ENCODE data around the gene ZC3H6.
A peak's percentile ranks its signal among the peaks of the same experiment; 100 is the strongest.
"Not testable (repeated sequence)": the region's sequence is repeated elsewhere in the genome, so short reads cannot be mapped to it uniquely, and the experiment has no call there.

The ZC3H6 gene

DNA sequence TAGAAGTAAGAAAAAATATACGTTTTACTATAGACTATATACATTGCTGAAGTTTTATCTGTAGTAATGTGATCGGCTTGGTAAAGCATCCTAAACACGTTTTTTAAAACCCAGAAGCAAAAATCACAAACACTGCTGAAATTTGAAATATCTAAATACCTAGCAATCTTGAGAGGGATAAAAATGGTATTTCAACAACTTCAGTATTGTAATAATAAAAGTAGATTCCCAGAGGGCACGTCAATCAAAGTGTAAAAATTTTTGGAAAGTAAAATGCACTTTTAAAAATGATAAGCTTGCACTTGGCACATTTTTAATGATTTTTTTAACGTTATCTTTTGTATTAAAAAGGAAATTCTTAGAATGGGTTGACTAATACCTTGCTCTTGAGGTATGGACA lies 1.6 kb downstream of the ZC3H6 start:
- DNase-seq: no peak

DNA sequence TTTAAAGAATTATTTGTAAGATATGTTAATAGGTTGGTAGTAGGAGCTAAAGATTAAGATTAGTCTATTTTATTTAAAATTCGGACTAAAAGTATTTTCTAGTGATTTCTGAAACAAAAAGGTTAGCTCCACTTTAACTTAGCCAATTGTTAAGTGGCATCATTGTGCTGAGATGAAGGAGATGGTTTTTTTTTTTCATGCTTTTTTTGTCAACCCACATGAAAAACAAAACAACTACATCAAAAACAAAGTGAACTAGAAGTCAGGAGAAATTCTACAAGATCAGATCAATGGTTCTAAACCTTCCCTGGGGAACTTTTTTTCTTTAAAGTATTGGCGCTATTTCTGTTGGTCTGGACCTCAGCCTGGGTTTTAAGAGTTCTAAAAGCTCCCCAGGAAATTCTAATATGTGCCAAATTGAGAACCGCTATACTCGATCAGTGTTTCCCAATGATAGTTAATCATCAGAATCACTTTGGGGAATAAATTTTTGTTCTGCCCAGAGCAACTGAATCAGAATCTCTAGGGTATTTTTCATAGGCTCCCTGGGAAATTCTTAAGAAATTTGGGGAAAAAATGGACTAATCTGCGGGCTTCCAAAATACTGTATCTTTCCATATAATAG lies 2.3 kb downstream of the ZC3H6 start:
- no peak for DNase-seq

DNA sequence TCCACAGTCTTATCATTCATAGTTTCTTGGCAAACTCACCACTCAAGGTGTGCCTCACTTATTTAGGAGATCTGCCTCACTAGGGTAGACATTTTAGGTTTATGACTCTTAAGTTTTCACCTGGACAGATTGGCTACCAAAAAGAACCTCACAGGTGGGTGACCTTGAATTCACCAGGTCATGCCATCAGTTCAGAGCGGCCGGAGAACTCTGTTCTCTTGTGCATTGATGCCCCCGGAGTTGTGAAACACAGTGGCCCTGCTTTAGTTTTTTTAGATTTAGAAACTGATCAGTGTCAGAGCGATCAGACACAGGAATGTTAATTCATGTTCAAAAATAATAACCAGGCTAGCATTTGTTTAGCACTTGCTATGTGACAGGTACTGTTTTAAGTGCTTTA lies 6.7 kb downstream of the ZC3H6 start:
- DNase-seq: not testable (repeated sequence)

DNA sequence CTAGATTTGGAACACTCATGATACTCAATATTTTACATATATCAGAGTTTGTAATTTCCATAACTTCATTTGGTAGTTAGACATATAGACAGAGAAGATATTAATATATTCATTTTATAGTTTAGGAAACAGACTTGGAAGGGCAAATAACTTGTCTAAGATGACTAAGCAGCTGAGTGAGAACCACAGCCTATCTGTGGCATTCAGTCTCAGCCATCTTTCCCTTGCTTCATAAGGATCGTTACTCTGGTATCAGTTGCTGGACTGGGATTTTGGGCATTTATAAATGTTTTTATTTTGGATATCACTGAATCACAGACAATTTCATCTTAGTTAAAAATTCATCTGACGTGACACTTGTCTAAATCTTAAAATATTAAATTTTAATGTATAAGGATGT lies 8.1 kb downstream of the ZC3H6 start:
- not testable (repeated sequence) for DNase-seq

DNA sequence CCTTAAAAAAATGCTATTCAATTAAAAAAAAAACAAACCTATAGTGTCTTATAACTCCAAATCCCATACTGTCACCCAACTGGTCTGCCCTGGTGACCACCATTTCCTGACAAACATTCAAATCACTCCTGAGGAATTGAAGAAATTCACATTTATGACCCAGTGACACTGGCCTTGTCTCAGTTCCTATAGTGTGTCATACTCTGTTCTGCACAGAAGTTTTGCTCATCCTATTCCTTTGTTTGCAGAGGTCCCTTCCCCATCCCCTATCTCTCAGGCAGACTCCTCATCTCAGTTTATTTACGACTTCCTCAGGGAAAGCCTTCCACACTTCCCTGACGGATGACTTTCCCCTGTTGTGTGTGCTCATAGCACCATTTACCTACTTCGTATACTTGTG lies 14.7 kb downstream of the ZC3H6 start:
- no peak for DNase-seq

DNA sequence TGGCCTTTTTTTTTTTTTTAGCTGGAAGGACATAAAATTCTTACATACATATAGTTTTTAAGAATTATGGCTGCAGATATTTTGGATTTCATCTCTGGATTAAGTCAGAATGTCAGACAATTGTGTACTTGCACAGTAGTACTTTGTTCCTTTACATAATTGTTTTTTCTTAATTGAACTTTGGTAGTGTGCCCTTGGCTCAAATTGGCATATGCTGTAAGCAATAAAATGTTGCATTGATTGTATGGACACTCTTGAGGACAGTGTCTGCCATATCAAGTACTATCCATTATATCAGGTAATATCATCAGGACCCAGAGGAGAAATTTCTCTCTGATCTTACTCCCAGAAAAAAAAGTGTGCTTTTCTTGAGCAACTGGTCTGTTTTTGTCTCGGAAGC lies 15.3 kb downstream of the ZC3H6 start:
- no peak for DNase-seq

DNA sequence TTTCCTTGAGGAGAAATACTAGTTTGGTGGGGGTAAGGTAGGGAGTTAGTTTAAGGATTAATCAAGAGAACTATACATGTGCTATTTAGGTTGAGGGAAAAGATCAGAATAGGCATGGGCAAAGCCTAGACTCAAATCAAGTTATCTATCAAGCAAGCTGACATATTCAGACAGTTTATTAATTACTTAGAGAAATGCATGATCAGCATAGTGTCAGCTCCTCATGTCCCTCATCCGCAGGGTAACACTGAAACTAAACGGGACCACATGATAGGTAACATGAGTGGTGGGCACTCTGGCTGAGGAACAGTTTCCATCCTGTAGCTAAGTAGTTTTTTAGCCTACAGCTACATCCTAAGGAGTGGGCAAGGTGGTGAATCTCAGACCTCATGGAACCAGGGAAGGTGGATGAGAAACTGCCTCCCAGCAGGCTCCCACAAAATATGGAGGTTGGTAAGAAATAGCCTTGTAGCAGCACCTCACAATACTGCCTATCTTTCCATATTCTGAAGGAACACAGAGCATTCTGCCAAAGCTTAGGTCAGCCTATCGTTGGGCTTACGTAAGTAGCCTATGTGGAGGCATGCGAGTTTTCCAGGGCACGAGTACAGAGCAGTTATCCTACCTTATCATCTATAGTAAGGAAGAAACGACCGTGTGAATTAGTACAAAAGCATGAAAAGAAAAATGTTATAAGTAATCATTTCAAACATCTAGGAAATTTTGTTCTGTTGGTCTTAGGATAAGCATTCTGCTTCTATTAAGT lies 18.4 kb downstream of the ZC3H6 start:
- DNase-seq: no peak

DNA sequence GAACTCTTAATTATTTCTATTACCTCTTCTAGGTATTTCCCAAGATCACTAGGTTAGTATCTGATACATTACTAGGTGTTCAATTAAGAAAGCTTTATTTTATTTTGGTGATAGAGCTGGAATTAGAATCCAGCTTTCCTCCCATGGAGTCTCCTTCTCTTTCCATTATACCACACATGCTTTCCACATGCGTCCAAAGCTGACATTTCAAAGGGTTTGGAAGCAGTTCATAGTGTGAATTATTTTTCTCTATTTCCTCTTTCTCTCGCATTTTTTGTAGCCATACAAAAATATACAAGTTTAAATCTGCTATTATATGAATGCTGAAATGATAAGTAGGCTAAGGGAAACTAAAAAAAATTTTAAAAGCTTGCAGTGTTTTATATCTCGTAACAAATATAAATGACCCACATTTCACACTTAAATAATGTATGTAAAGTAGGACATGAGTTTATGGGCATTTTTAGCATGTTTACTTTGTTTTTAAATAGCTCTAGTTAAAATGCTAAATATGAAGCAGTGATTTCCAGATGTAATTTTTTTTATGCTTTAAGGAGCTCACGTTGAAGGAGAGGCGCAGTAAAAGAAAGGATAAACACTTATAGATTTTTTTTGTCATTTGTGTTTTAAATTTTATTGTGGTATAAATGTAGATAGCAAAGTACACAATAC lies 20.1 kb downstream of the ZC3H6 start:
- DNase-seq: no peak

DNA sequence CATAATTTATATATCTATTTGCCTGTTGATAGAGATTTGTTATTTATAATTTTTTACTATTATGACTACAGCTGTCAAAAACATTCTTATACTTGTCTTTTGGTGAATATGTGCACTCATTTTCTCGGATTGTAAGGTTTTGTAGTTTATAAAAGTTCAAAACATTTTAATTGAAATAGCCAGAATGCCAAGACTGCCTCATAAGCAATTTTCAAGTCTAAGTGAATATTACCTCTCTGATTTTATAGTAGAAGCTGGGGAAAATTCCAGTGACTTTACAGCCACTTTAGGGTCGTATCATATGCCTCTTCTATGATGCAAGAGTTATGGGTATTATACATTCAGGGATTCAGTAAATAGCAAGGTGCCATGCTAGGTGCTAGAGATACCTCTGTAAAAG lies 21.0 kb downstream of the ZC3H6 start:
- no peak for DNase-seq

DNA sequence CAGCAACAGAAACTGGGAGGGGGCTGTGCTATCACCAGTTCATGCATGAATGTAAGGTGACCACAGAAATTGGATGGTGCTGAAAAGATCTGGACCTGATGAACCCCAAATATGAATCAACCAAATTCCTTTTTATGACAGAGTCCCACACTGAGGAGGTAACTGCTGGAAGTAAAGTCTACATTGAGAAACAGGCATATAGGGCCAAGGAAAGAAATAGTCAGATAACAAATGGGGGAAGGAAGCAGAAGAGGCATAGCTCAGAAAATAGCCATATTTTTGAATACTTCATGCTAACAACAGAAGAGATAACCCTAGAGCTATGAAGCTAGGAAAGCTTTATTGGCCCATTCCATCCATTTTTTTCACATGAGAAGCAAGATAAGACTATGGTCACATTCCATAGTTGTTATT lies 25.8 kb downstream of the ZC3H6 start:
- DNase-seq: peak; percentile 83

DNA sequence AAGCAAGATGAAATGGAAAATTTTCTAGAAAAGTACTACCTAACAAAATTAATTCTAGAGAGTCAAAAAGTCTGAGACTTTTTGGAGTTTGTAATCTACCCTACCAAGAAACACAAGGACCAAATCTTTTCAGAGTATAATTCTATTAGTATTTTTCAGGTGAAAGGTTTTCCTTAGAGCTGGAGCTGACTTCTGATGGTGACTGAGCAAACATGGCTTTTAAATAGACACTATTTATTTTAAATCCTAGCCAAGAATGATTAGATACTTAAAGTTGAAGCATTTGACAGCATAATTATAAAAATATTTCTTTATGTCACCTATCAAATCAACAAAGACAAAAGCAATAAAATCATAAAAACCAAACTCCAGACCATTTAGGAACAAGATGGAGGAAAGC lies 26.6 kb downstream of the ZC3H6 start:
- DNase-seq: no peak

DNA sequence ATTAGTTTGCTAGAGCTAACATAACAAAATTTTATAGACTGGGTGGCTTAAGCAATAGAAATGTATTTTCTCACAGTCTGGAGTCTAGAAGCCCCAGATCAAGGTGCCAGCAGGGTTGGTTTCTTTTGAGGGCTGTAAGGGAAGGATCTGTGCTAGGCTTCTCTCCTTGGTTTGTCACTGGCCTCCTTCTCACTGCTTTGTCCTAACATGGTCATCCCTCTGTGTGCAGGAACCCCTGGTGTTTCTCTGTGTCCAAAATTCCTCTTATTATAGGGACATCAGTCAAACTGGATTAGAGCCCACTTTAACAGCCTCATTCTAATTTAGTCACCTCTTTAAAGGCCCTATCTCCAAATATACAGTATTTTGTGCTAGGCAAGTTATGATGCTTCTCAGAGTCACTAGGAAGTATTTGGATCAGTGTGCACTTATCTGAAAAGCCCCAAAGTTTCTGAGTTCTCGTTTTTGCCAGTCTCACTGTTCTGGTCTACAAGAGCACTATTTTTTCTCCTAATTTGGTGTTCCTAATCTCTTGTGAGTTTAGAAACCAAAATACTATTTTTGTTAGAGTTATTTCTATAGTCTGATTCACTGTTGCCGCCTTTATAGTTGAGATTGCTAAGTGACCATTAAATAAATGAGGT lies 29.0 kb downstream of the ZC3H6 start:
- no peak for DNase-seq

DNA sequence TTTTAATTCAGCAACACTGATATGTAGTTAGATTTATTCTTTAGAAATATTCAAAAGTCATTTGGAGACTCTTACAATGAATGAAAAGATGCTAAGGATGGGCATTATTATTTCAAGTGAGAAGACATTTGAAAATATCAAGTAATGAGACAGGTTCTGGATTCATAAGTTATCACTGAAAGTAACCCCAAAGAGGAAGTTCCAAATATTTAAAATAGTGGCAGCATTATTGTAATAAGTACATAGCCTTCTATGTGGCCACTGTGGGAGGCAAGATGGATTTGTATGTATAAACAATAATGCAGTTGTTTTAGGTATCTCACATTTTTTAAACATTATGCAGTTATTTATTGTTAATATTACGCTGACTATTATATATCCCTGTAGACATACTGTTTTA lies 29.7 kb downstream of the ZC3H6 start:
- no peak for DNase-seq

DNA sequence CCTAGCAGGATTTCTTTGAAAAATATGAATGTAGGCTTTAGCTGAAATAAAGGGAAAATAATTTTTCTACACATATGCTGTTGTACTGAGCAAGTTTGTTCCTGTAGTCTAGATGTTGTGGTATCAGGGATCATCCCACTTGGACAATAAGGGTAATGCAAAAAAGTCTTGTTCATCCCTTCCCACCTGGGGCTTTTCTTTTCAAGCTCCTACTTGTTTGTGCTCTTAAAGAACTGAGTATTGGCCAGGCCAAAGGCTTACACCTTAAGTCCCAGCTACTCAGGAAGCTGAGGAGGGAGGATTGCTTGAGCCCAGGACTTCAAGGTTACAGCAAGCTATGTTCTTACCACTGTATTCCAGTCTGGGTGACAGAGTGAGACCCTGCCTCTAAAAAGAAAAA lies 35.5 kb downstream of the ZC3H6 start:
- DNase-seq: no peak

DNA sequence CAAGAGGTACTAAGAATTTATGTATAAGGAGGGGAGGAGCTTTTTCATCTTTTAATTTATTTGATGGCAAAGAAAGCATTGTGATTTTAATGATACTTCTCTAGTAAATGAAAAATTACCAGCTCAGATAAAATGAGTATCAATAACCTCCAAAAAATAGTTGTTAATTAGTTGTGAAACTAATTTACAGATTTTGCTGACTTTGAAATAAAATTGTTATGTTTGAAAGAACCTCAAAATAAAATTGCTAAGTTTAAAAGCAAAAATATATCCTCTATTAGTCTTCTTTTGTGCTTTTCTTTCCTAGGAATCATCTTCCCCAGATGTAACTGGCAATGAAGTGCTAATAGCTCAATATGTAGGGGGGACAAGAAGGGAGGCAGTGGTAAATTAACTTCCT lies 36.5 kb downstream of the ZC3H6 start:
- DNase-seq: no peak

DNA sequence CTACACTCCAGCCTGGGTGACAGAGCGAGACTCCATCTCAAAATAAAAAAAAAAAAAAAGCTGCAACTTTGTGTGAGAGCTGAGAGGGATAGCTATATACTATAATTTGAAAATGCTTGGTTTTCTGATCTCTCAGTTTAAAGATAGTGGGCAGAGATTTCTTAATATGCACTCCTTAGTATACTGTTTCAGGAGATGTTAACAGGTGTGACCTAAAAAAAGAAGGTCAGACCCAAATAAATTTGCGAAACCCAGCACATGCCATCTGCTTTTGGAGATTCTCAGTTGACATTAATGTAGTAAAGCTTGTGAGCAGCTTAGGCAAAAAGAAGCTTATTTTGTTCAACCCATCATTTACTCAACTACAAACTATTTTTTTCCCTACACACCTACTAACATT lies 37.4 kb downstream of the ZC3H6 start:
- DNase-seq: no peak

DNA sequence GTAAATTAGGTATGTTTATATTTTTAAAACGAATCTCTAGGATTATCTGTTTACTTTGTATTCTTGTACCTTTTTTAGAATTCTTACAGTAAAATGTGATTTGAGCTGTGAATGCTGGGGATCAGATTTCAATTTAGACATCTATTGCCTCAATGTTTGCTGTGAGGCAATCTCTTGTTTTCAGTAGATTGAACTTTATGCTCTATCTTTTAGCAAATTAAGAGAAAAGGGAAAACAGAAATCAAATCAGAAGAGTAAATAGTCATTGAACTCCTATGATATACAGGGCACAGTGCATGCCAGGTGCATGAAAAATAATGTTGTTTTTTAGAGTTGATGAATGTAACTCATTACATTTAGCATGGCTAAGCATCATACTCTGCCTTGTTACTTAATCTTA lies 39.5 kb downstream of the ZC3H6 start:
- no peak for DNase-seq

DNA sequence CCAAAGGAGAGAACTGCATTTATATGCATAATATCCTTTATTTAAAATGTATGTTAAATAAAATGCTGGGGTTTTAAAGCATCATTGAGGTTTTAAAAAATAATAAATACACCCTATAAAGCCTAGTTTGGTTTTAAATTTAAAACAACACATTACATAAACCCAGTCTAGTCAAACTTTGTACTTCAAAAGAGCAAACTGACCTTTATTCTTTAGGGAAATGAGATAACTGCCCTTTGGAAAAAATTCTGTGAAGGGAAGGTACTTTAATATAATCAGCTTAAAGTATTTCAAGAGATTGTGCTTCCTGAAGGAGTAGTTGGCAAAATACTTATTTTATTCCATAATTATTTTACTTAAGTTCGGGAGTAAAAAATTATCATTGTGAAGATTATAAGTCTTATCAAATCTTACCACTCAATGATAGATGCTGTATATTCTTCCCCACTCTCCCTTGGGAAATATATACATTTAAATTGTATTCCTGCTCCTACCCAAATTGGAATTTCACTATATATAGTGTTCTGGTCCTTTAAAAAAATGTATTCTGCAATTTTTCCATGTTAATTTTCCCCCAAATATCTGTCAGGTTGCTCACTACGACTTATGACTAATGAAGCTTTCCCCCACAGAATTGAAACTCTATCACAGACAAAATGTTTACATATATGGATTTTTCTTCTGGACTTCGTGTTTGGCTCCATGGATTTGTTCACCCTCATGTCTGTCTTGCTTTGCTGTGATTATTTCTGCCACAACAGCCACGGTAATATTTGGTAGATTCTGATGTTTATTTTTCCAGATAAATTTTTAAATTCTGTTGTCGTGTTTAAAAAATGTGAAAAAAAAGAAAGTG lies 42.1 kb downstream of the ZC3H6 start:
- DNase-seq: no peak

DNA sequence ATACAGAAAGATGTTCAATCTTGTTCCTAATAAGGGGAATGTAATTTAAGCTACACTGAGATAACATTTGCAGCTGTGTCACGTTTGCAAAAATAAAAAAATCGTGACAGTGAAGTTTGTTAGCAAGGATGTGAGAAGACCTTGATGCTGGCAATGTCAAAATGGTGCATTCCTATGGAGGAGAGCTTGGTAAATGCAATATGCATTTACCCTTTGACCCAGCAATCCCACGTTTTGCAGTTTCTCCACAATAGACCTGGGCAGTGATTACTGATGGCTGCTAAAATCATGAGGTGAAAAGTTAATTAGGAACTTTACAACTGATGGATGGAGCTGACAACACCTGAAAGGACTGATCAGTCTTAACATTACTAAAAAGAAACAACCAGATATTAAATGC lies 43.1 kb downstream of the ZC3H6 start:
- DNase-seq: no peak

DNA sequence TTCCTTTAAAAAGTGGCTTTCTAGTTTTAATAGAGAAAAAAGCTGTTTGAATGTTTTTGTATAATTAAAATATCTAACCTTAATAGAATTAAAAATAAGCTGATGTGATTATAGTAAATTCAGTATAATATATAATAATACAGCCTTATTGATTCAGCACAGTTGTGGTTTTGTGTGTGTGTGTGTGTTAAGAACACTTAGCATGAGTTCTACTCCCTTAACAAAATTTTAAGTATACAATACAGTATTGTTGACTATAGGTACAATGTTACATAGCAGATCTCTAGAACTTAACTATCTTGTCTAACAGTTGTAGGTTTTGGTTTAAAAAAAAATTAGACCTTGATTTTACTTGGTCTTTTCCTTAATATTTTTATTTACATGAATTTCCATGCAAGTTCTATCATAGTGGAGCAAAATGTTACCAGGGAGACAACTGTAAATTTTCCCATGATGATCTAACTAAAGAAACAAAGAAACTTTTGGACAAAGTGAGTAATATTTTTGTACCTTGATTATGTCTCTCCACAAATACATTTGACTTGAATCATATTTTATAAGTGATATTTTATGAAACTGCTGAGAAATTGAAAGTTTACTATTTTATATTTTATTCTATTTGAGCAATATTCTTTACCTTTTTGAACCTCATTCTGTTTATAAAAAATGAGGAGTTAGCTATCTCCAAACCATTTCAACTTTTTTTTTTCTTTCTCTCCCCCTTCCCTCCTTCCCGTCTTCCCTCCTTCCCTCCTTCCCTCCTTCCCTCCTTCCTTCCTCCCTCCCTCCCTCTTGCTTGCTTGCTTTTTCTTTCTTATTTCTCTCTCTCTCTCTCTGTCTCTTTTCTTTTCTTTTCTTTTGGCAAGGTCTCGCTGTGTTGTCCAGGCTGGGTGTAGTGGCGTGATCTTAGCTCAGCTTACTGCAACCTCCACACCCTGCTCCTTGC lies 46.3 kb downstream of the ZC3H6 start:
- DNase-seq: peak; percentile 55

DNA sequence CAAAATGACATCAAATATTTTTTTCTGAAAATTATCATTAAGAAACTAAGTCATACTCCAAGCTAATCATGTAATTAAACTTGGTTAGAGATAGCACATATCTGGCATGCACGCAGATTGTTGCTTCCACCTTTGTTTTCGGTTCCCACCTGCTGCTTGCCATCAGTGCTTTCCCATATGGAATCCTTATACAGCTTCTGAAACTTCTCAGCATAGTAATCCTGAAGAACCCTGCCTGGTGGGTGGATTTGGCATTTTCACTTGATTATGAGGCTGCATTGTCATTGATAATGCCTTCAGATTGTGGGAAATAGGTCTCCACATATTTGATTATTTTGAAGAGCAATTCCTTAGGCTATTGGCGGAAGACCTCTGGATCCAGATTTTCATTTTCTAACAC lies 47.5 kb downstream of the ZC3H6 start:
- DNase-seq: no peak

Measured in kidney glomerular epithelial cell (primary cell).